Measurements from ENCODE around the gene SEC14L5.

Gene SEC14L5

DNA sequence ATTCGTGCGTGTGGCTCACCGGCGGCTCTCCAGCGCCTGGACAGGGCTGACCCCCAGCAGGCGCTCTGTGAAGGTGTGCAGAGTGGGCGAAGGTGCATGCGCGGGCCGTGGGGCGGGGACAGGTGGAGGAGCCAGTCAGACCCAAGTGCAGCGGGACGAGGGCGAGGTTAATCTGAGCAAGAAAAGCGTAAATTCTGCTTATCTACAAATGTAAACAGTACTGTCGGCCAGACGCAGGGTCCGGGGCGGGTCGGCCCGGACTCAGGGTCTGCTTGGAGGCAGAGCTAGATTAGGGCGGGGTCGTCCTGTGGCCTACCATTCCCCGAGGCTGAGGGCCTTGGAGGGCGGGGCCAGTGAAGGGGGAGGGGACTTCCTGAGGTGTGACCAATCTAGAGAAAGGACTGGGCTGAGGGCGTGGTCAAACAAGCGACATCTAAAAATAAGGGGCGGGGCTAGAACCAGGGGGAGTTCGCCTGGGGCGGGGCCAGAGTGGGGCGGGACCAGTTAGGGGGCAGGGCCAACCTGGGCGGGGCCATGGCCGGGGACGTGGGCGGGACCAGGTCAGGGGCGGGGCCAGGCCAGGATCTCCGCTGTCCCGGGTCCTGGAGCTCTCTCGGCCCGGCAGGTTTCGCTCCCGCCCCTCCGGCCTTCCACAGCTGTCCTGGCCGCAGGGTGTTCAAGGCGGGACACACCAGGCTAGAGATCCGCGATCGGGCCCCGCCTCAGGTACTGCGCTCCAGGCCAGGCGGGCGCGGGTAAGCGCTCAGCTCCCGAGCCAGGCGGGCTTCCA lies at the start of gene SEC14L5:
TSS of gene SEC14L5 (plus strand) at position 611 of the 790 bp plus-strand sequence. CDS start 994 bp downstream, outside the sequence.
- Histone ChIP-seq H3K9me3 (ENCODE audit: control insufficient read depth, insufficient read depth, low read length) (no peaks in the 10 kb centered on the region), H3K9ac (ENCODE audit: low read depth, low read length) (no peak within 1 kb of the TSS; the same call in 1 of the 2 replicates), H3K27ac (ENCODE audit: low read depth, low read length) (peak within 1 kb of the TSS; percentile 36), H3K4me1 (ENCODE audit: control insufficient read depth, insufficient read depth, low read length) (peaks cover 9% of the 10 kb centered on the region; the same call in 1 of the 2 replicates), H3K27me3 (ENCODE audit: control insufficient read depth, insufficient read depth, low read length) (no peaks in the 10 kb centered on the region), H3K4me3 (ENCODE audit: low read depth, low read length) (peak within 1 kb of the TSS; percentile 84), H3K36me3 (ENCODE audit: control insufficient read depth, insufficient read depth, low read length) (no peaks in the 10 kb centered on the region)

DNA sequence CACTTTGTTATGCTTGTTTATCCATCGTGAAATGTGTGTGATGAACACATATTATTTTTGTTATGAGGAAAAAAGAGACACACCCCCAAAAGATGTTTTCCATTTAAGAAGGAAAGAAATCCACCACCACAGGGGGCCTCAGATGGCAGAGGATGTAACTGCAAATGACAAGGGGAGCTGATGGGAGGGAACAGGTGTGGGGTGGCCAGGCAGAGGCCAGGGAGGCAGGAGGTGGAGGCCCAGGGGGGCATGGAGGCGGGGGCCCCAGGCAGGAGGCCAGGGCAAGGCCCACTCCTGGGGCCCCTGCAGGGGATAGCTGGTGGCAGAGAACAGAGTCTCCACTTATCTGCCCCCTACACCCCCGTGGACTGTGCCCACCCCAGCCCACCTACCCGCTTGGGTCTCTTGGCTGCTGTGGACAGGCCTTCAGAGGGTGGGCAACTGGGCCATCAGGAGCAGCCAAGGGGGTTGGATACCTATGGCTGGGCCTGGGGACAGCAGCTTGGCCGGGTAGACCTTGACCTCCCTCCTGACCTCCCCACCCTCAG lies 49.2 kb upstream of the SEC14L5 start:
- Histone ChIP-seq H3K4me1 (ENCODE audit: control insufficient read depth, insufficient read depth, low read length) (no peaks in the 10 kb centered on the region), H3K27me3 (ENCODE audit: control insufficient read depth, insufficient read depth, low read length) (no peaks in the 10 kb centered on the region), H3K9ac (ENCODE audit: low read depth, low read length) (no peak overlapping the region), H3K9me3 (ENCODE audit: control insufficient read depth, insufficient read depth, low read length) (no peaks in the 10 kb centered on the region), H3K4me3 (ENCODE audit: low read depth, low read length) (no peak overlapping the region), H3K27ac (ENCODE audit: low read depth, low read length) (no peak overlapping the region), H3K36me3 (ENCODE audit: control insufficient read depth, insufficient read depth, low read length) (no peaks in the 10 kb centered on the region)

DNA sequence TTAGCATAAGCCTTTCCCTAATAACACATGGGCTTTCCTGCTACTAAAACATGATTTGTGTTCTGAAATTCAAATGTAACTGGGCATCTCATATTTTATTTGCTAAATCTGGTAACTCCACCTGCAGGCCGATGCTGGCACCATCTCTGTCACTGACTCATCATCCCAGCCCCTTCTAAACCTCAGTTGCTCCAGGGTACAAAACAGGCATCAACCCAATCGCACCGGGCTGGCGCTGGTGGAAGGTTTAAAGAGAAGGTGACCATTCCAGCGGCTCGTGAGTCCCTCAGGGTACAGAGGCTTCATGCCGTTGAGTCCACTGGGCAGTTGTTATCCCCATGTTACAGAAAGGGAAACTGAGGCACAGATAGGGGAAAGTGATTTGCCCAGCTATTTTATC lies 48.3 kb upstream of the SEC14L5 start:
- H3K9ac ChIP-seq (ENCODE audit: low read depth, low read length) = no peak overlapping the region
- H3K36me3 ChIP-seq (ENCODE audit: control insufficient read depth, insufficient read depth, low read length) = no peaks in the 10 kb centered on the region
- H3K9me3 ChIP-seq (ENCODE audit: control insufficient read depth, insufficient read depth, low read length) = no peaks in the 10 kb centered on the region
- H3K27ac ChIP-seq (ENCODE audit: low read depth, low read length) = no peak overlapping the region
- H3K27me3 ChIP-seq (ENCODE audit: control insufficient read depth, insufficient read depth, low read length) = no peaks in the 10 kb centered on the region
- no peaks in the 10 kb centered on the region for H3K4me1 ChIP-seq (ENCODE audit: control insufficient read depth, insufficient read depth, low read length)
- no peak overlapping the region for H3K4me3 ChIP-seq (ENCODE audit: low read depth, low read length)

DNA sequence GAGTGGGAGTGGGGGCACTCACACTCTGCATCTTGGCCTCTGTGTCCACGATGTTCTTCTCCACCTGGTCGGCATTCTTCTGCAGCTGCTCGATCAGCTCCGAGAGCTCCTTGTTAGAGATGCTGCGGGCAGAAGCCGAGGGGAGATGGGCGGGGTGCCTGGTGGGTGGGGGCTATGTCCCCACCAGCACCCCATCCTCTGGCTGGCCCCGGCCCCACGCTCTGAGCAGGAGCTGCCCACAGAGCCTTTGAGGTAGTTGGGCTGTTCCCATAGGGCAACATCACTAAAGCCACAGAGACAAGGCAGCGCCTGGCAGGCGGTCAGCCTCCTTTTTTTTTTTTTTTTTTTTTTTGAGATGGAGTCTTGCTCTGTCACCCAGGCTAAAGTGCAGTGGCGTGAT lies 47.3 kb upstream of the SEC14L5 start:
- Histone ChIP-seq H3K4me3 (ENCODE audit: low read depth, low read length) (no peak overlapping the region), H3K4me1 (ENCODE audit: control insufficient read depth, insufficient read depth, low read length) (no peaks in the 10 kb centered on the region), H3K27ac (ENCODE audit: low read depth, low read length) (no peak overlapping the region)

DNA sequence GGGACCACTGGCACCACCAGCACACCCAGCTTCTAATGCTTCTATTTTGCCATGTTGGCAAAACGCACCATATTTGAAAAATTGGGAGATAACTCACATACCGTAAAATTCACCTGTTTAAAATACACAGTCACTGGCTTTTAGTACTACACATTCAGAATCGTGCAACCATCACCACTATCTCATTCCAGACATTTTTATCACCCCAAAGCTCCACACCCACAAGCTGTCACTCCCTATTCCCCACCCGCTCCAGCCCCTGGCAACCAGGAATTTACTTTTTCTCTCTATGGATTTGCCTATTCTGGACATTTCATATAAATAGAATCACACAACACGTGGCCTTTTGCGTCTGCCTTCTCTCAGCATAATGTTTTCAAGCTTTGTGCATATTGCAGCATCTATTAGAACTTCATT lies 46.2 kb upstream of the SEC14L5 start:
- Histone ChIP-seq H3K27ac (ENCODE audit: low read depth, low read length) (no peak overlapping the region), H3K27me3 (ENCODE audit: control insufficient read depth, insufficient read depth, low read length) (no peaks in the 10 kb centered on the region), H3K4me3 (ENCODE audit: low read depth, low read length) (no peak overlapping the region), H3K9me3 (ENCODE audit: control insufficient read depth, insufficient read depth, low read length) (no peaks in the 10 kb centered on the region), H3K4me1 (ENCODE audit: control insufficient read depth, insufficient read depth, low read length) (no peaks in the 10 kb centered on the region), H3K36me3 (ENCODE audit: control insufficient read depth, insufficient read depth, low read length) (no peaks in the 10 kb centered on the region), H3K9ac (ENCODE audit: low read depth, low read length) (no peak overlapping the region)

More for the DNA sequence above, 47.3 kb upstream of the SEC14L5 start:
- H3K36me3 ChIP-seq (ENCODE audit: control insufficient read depth, insufficient read depth, low read length) = no peaks in the 10 kb centered on the region
- no peak overlapping the region for H3K9ac ChIP-seq (ENCODE audit: low read depth, low read length)
- H3K27me3 ChIP-seq (ENCODE audit: control insufficient read depth, insufficient read depth, low read length) = no peaks in the 10 kb centered on the region
- H3K9me3 ChIP-seq (ENCODE audit: control insufficient read depth, insufficient read depth, low read length) = no peaks in the 10 kb centered on the region

DNA sequence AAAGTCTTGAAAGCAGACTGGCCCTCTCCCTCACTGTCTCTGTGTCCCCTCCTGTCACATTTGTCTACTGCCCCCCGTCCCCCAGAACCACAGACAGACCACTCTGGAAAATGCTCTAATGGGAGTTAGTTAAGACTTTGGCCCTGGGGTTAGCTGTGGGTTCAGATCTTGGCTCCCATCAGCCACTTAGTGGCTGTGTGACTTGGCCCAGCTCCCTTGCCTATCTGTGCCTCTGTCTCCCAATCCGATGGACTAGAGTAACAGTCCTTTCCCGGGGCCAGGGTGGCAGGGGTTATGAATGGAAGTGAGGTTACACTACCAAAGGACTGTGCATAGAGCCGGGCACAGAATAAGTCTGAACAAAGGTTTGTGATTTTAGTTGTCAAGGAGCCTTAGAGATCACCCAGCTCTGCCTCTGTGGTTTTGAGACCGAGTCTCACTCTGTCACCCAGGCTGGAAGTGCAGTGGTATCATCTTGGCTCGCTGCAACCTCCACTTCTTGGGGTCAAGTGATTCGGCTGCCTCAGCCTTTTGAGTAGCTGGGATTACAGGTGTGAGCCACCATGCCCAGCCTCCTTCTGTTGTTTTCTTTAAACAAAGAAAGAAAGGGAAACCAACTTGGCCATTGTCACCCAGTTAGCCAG lies 44.9 kb upstream of the SEC14L5 start:
- Histone ChIP-seq H3K9me3 (ENCODE audit: control insufficient read depth, insufficient read depth, low read length) (no peaks in the 10 kb centered on the region), H3K36me3 (ENCODE audit: control insufficient read depth, insufficient read depth, low read length) (no peaks in the 10 kb centered on the region), H3K27me3 (ENCODE audit: control insufficient read depth, insufficient read depth, low read length) (no peaks in the 10 kb centered on the region), H3K4me1 (ENCODE audit: control insufficient read depth, insufficient read depth, low read length) (no peaks in the 10 kb centered on the region), H3K27ac (ENCODE audit: low read depth, low read length) (no peak overlapping the region), H3K9ac (ENCODE audit: low read depth, low read length) (no peak overlapping the region), H3K4me3 (ENCODE audit: low read depth, low read length) (no peak overlapping the region)

DNA sequence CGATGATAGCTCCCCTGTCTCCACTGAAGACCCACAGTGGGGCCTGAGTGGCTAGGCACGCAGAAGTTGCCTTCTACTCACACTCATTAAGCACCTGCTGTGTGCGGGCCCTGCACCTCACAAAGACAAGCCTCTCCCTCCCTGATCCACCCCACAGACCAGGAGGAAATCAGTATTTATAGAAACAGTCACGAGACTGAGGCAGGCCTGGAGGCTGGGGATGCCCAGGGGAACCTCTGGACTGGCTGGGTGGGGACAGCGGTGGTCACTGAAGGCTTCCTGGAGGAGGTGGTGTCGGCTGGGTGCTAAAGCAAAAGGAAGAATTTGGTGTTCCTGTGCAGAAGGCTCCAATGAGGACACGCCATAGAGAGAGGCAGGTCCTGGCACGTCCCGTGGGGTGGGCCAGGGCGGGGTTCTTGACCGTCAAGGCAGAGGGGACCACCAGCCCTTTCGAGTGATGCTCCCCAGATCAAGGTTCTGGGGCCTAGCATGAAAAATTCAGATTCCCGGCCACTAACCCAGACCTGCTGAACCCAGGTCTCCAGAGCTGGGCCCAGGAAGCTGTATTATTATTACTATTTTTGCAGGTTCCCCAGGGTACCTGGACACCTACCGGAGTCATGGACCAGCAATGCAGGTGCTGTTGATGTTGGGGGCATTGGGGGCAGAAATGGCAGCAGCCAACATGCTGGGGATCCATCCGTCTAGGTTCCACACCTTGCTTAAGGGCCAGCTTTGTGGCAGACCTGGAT lies 44.2 kb upstream of the SEC14L5 start:
- Histone ChIP-seq H3K27me3 (ENCODE audit: control insufficient read depth, insufficient read depth, low read length) (no peaks in the 10 kb centered on the region), H3K9me3 (ENCODE audit: control insufficient read depth, insufficient read depth, low read length) (no peaks in the 10 kb centered on the region), H3K4me3 (ENCODE audit: low read depth, low read length) (no peak overlapping the region), H3K27ac (ENCODE audit: low read depth, low read length) (no peak overlapping the region), H3K9ac (ENCODE audit: low read depth, low read length) (no peak overlapping the region), H3K4me1 (ENCODE audit: control insufficient read depth, insufficient read depth, low read length) (no peaks in the 10 kb centered on the region), H3K36me3 (ENCODE audit: control insufficient read depth, insufficient read depth, low read length) (no peaks in the 10 kb centered on the region)

DNA sequence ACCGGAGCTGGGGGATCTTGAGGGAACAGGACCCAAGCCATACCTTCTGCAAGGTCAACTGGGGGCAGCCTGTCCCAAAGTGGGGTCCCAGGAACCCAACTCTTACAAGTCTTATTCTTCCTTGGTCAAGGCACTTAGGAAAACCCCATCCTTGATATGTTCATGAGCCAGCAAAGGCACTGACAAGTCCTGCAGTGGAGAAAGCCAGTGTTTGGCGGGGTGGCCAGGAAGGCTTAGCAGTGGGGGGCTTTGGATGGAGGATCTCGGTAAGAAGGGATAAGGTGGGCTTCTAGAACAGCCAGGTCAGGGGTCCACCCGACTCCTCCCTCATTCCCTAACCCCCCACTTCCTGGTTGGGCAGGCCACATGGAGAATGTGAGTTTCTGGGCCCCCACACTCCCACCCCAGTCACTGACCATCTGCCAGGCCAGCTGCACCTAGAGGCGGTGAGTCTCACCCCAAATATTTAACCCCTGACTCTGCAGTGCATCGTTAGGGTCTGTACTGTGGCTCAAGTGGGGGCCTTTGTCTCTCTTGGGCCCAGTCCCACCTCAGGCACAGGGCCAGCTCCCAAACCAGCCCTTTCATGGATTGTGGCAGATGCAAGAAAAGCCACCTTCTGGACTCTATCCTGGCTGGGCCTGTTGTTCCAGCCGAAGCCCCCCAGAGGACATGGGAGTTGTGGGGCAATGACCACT lies 43.5 kb upstream of the SEC14L5 start:
- Histone ChIP-seq H3K36me3 (ENCODE audit: control insufficient read depth, insufficient read depth, low read length) (no peaks in the 10 kb centered on the region), H3K9me3 (ENCODE audit: control insufficient read depth, insufficient read depth, low read length) (no peaks in the 10 kb centered on the region), H3K4me1 (ENCODE audit: control insufficient read depth, insufficient read depth, low read length) (no peaks in the 10 kb centered on the region), H3K27ac (ENCODE audit: low read depth, low read length) (no peak overlapping the region), H3K27me3 (ENCODE audit: control insufficient read depth, insufficient read depth, low read length) (no peaks in the 10 kb centered on the region), H3K4me3 (ENCODE audit: low read depth, low read length) (no peak overlapping the region), H3K9ac (ENCODE audit: low read depth, low read length) (no peak overlapping the region)

DNA sequence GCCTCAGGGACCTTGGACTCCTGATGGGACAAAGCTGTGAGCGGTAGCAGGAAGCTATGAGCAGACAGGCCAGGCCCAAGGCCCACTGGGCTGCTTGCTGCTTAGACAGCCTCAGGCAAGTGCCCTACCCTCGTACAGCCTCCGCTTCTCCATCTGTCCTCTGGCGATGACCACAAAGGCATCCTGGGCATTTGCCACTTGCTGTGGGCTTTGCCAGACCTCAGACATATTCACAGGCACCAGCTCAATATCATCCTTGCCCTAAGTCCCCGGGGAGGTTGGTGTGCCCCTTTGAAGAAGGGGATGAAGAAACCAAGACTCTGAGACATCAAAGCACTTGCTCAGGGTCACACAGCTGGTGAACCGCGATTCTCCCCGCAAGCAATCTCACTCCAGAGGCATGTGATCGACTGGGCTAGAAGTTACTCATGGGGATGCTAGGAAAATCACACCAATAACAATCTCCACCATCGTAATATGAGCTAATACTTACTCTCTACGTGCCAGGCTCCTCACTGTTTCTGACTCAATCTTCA lies 42.8 kb upstream of the SEC14L5 start:
- no peaks in the 10 kb centered on the region for H3K36me3 ChIP-seq (ENCODE audit: control insufficient read depth, insufficient read depth, low read length)
- no peak overlapping the region for H3K4me3 ChIP-seq (ENCODE audit: low read depth, low read length)
- H3K27me3 ChIP-seq (ENCODE audit: control insufficient read depth, insufficient read depth, low read length) = no peaks in the 10 kb centered on the region
- H3K27ac ChIP-seq (ENCODE audit: low read depth, low read length) = no peak overlapping the region
- no peak overlapping the region for H3K9ac ChIP-seq (ENCODE audit: low read depth, low read length)
- no peaks in the 10 kb centered on the region for H3K4me1 ChIP-seq (ENCODE audit: control insufficient read depth, insufficient read depth, low read length)
- no peaks in the 10 kb centered on the region for H3K9me3 ChIP-seq (ENCODE audit: control insufficient read depth, insufficient read depth, low read length)

DNA sequence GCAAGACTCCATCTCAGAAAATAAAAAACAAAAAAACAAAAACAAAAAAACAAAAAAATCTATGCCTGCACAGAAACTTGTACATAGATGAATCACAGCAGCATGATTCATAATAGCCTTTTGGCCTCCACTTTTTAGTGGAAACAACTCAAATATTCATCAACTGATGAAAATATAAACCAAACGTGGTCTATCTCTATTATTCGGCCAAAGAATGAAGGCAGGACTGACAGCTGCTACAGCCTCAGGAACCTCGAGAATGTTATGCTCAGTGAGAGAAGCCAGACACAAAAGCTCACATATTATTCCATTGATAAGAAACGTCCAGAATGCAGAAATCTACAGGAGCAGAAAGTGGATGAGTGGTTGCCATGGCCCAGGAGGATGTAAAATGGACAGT lies 41.0 kb upstream of the SEC14L5 start:
- Histone ChIP-seq H3K36me3 (ENCODE audit: control insufficient read depth, insufficient read depth, low read length) (no peaks in the 10 kb centered on the region), H3K9ac (ENCODE audit: low read depth, low read length) (no peak overlapping the region), H3K9me3 (ENCODE audit: control insufficient read depth, insufficient read depth, low read length) (no peaks in the 10 kb centered on the region), H3K27me3 (ENCODE audit: control insufficient read depth, insufficient read depth, low read length) (no peaks in the 10 kb centered on the region), H3K4me3 (ENCODE audit: low read depth, low read length) (no peak overlapping the region), H3K4me1 (ENCODE audit: control insufficient read depth, insufficient read depth, low read length) (no peaks in the 10 kb centered on the region), H3K27ac (ENCODE audit: low read depth, low read length) (no peak overlapping the region)

Measured in HUES48 (cell line).